DMS79 treated with DMSO at 0.1 percent for 48 hours (cell line): ENCODE measurements around the gene PRKAR1A.
"Not testable (repeated sequence)": the region's sequence is repeated elsewhere in the genome, so short reads cannot be mapped to it uniquely, and the experiment has no call there.

Experiments
- DNase-seq: peaks from one replicate; lab custom pipeline; 2025; lab: John Stamatoyannopoulos, UW

Gene PRKAR1A

DNA sequence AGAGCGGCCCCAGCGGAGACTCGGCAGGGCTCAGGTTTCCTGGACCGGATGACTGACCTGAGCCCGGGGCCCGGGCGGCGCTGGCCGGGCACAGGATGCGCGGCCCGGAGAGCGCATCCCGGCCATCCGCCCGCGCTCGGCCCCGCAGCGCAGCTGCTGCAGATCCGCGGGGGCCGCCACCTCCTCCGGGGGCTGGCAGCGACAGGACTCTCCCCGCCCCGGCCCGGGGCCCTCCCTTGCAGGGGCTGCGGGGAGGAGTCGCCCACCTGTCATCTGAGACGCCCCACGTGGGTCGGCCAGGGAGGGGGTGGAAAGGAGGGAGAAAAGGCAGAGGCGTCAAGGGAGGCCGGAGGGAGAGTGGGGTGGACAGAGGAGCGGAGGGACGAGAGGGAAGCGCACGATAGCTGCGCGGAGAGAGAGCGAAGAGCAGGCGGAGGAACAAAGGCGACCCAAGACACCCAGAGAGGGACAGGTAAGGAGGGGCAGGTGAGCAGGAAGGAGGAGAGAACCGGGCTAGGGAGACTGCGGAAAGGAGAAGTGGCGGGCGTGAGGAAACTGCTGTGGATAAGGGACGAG, 471 bp upstream of the PRKAR1A start:
- DNase-seq: peak; percentile 58

DNA sequence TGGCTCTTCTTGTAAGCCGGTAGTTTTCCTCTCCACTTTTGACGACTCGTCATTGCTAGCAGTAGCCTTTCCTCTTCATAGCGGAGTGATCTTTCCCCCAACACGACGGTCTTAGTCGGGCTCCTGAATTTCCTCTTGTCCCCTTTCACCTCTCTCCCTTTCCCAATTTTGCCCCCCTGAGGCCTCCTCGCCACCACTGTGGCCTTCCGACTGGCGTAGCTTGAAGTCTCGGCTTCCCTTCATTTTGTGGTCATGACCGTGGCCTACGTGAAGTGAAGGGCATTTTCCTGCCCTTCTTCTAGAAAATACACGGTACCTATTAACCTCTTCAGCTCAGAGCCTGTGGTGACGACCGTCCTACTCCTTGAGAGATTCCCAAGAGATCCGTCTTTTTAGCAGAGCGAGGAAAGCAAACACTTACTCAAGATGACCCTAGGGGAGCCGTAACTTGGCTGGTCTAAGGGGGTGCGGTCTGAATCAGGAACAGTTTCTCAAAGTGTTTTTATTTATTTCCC, 787 bp downstream of the PRKAR1A start:
- peak; percentile 63 for DNase-seq

DNA sequence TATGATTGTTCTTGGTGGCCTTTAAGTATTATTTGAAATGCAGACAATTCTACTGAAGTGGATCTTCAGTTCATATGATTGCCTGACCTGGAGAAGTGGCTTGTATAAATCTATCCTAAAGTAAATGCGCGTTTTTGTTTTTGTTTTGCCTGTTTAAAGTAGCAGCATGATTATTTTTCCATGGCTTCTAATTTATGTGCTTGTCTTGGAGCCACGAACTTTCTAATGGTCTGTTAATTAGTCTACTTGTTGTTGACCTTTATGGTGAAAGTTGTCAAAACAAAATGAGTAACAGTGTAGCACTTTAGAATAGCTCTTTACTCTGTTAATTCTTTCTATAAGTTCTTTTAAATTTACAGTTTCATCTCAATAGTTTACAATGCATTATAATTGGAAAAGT, 1.7 kb downstream of the PRKAR1A start:
- no peak for DNase-seq

DNA sequence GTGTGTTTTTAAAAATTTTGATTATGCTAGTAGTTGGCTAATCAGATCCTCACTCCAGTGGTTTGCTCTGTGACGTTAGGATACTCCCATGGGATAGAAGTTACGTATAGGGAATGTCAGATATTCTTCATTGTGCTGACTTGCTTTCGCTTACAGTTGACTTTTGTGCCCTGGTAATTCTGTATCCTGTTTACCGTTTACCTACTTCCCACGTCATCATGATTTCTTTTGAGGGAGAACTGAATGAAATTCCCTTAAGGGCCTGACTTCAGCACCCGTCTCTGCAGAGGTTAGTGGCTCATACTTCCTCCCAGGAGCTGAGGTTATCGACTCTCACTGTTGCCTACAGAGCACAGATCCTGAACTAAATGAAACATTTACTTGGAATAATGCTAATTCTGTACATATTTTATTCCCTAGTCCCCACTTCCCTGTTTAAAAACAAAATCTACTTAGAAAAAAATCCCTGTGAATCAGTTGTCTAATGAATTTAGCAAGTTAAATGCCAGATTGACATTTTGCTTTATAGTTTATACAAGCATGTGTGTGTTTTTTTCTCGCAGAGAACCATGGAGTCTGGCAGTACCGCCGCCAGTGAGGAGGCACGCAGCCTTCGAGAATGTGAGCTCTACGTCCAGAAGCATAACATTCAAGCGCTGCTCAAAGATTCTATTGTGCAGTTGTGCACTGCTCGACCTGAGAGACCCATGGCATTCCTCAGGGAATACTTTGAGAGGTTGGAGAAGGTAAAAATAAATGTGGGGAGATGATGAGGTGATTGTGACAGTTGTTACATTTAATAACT, 2.8 kb downstream of the PRKAR1A start:
- no peak for DNase-seq

DNA sequence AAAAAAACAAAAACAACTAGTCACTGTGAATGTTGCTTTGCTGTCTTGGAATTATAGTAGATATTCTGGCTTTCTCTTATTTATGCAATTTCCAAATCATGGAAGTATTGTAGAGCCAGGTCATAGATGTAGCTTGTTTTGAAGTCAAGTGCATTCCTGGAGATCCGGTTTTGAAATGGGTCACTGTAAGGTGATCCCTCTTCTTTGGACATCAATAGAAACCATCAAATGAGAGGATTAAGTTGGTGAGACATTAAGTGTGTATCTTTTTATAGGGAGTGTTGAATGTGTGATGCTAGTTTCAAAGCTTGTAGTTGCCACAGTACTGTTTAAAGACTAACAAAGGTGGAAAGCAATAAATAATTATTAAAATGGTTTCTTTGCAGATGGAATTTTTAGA, 4.5 kb downstream of the PRKAR1A start:
- no peak for DNase-seq

DNA sequence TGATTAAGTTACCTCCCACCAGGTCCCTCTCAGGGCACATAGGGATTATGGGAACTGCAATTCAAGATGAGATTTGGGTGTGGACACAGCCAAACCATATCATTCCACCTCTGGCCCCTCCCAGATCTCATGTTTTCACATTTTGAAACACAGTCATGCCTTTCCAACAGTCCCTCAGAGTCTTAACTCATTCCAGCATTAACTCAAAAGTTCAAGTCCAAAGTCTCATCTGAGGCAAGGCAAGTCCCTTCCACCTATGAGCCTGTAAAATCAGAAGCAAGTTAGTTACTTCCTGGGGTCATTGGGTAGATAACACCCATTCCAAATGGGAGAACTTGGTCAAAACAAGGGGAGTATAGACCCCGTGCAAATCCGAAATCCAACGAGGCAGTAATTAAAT, 5.4 kb downstream of the PRKAR1A start:
- DNase-seq: not testable (repeated sequence)

DNA sequence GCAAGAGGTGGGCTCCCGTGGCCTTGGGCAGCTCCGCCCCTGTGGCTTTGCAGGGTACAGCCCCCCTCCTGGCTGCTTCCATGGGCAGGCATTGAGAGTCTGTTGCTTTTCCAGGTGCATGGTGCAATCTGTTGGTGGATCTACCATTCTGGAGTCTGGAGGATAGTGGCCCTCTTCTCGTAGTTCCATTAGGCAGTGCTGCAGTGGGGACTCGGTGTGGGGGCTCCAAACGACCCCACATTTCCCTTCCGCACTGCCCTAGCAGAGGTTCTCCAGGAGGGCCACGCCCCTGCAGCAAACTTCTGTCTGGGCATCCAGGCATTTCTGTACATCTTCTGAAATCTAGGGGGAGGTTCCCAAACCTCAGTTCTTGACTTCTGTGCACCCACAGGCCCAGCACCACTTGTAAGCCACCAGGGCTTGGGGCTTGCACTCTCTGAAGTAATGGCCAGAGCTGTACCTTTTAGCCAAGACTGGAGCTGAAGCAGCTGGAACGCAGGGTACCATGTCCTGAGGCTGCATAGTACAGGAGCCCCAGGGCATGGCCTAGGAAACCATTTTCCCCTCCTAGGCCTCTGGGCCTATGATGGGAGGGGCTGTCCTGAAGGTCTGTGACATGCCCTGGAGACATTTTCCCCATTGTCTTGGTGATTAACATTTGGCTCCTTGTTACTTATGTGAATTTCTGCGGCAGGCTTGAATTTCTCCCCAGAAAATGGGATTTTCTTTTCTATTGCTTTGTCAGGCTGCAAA, 6.0 kb downstream of the PRKAR1A start:
- DNase-seq: no peak

DNA sequence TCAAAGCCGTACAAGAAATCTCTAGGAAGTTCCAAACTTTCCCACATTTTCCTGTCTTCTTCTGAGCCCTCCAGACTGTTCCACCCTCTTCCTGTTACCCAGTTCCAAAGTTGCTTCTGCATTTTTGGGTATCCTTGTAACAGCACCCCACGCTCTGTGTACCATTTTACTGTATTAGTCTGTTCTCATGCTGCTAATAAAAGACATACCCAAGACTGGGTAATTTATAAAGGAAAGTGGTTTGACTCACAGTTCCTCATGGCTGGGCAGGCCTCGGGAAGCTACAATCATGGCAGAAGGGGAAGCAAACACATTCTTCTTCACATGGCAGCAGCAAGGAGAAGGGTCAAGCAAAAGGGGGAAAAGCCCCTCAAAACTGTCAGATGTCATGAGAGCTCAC, 6.8 kb downstream of the PRKAR1A start:
- not testable (repeated sequence) for DNase-seq

DNA sequence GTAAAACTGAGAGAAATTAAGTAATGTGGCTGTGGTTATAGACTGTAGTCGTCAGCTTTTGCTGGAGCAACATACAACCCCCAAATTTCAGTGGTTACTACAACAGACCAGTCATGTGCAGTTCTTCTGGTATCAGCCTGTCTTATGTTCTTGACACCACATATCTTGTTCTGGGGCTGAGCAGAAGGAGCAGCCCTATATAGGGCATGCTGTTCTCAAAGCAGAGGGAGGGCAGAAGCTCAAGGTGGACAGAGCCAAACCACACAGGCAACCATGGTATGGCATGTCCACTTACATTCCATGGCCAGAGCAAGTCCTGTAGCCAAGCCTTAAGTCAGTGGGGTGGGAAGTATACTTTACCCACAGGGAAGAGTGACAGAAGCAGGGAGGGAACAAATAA, 7.7 kb downstream of the PRKAR1A start:
- DNase-seq: no peak

DNA sequence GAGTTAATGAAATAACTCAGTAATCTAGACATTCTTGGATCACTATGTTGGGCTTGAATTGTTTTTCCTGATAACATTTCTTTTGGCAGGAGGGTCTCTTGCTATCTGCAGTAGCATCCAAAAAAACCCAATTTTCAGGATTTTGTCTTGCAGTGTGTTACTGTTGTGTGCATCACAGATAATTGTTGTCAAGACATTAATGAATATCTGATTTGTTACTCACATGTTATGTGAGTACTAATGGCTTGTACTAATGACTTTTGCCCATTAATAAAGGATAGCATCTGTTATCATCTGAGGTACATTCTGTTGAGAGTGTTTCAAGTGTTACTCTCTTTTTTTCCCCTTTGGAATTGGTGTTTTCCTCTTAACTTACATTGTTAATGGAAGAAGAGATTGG, 10.0 kb downstream of the PRKAR1A start:
- DNase-seq: no peak

DNA sequence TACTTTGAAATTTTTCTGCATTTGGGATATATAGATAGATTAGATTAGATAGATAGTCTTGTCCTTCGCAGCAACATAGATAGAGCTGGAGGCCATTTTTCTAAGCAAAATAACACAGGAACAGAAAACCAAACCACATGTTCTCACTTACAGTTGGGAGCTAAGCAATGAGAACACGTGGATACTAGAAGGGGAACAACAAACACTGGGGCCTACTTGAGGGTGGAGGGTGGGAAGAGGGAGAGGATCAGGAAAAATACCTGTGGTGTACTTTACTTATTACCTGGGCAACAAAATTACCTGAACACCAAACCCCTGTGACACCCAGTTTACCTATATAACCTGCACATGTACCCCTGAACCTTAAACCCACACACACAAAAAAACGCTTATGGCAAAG, 14.3 kb downstream of the PRKAR1A start:
- DNase-seq: no peak

DNA sequence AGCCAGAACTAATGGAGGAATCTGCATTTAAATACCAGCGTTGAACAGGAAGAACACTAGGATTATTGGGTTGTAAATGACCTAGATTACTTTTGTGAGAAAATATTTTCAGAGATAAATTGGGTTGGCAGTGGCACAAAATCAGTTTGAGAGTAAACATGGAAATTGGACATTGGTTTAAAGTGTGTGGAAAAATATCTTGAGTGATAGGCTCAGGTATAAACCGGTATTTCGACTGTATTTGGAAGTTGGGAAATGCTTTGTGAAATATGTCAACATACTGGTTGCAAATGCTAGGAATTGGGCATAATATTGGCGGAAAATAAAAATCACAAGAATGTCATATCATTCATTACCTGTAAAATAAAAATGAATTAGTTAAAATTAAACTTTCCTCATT, 15.1 kb downstream of the PRKAR1A start:
- DNase-seq: no peak

DNA sequence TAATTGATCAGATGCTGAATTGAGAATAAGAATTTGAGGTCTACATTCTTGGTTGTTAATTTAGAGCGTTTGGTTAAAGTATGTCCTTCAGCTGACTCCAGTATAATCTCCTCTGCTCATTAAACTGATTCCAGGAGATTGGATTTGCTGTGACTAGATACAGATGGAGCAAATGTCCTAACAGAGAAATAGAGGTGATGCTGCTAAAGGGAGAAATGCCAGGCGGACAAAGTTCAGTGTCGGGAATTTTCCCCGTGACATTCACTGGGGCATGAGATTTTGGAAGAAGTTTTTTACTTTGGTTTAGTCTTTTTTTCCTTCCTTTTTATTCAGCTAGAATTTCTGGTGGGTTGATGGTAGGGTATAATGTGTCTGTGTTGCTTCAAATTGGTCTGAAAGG, 19.0 kb downstream of the PRKAR1A start:
- DNase-seq: no peak

DNA sequence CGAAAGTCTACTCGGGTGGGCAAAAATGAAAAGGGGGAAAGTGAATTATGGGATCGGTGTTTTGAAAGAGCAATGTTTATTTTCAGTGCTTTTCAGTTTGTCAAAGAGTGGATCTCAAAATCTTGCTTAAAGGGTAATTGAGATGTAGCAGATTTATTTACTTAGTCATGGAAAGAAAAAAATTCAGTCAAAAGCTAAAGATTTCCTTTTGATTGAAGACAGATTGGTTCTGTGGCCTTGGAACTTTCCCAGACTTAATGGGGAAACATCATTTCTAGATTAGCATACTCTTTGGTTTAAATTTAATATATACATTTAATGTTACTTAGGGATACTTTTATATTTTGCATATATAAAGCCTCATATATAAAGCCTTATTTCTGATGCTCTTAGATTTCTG, 20.6 kb downstream of the PRKAR1A start:
- DNase-seq: no peak

DNA sequence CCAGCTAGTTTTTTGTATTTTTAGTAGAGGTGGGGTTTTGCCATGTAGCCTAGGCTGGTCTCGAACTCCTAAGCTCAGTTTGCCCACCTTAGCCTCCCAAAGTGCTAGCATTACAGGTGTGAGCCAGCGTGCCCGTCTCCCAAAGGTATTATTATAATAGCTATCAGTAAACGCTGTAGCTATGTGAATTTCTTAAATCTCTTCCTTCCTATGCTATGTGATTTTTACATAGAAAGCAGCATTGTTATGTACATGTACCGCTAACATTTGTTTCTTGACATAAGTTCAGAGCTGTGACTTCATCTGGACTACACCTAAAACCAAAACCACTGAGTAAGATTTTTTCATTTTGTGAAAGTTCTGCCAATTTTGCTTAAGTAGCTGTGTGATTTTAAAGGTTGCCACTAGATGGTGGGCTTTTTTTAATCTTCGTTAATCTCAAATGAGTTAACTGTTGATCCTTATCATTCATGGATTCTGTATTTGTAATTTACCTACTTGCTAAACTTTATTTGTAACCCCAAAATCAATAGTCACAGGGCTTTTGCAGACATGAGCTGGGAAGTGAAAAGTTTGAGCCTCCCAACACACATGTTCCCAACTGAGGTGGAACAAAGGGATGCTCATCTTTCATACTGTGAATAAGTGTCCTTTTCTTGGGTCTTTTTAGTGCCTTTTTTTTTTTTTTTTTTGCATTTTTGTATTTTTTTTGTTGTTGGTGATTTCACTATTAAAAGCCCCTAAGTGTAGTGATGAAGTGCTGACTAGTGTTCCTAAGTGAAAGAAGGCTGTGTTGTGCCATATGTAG, 21.9 kb downstream of the PRKAR1A start:
- no peak for DNase-seq

DNA sequence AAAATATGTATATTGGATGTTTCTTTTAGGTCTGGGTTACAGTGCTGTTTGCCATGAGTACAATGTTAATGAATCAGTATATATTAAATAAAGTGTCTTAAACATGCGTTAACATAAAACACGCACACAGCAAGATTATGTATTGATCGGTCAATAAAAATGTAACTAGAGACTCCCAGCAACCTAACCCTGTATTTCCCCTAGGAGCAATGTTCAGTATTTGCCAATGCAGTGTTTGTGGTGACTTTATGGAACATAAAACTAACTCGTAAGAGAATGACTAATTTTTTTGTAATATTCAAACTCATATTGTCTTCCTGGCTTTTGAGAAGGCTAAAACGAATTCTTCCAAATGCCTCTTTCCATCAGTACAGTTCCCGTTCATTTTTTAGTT, 22.5 kb downstream of the PRKAR1A start:
- DNase-seq: no peak

DNA sequence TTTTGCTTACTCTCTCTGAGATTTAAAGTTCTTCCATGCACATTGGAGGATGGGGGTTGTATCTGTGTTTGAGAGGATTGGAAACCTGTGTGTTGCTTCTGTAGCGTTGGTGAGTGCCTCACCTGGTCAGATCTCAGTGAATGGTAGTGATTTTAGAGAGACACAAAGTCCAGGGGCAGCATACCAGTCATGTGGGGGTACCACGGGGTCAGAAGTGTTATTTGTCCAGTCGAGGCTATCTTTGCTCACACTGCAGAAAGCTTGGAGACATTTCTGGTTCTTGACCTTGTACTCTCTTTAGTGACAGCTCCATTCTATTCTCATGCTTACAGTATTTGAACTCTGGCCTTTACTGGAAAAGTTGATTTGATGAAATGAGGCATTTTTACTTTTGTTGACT, 23.7 kb downstream of the PRKAR1A start:
- no peak for DNase-seq

DNA sequence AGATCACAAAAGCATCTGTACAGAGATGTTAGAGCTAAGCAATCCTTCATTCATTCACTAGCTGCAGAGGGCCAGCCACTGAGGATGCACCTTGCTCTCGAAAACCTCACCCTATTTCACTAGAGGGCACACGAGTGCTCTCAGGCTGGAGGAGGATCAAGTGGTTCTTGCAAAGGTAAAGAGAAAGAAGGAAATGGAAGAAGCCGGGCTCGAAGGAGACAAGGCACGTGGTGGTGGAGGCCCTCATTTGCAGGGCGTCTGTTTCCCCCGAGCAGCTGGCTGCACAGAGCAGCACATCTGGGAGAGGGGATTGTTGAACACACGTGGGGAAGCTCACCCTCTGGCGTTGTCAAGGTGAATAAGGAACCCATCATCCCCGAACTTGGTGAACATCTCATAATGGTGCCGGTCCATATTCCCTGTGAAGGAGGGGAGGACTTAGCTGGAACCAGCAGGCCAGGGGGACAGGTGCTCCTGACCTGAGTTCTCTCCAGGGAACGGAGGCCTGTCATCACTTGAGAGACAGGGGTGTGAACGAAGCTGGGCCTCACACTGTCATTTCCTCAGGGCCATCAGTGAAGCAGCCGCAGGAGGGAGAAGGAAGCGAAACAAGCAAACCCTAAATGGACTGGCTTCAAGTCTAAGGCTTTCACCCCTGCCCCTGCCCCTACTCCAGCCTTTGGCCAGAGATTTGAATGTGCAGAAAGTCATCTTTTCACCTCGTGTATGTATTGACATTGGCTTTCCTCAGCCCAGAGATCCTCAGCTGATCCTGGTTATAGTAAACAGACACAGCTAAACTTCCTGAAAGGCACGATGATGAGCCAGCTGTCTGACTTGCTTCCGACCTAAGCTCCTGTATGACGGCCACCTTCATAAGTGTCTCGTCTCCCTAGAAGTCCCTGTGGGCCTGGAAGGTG, 27.6 kb downstream of the PRKAR1A start:
- no peak for DNase-seq

DNA sequence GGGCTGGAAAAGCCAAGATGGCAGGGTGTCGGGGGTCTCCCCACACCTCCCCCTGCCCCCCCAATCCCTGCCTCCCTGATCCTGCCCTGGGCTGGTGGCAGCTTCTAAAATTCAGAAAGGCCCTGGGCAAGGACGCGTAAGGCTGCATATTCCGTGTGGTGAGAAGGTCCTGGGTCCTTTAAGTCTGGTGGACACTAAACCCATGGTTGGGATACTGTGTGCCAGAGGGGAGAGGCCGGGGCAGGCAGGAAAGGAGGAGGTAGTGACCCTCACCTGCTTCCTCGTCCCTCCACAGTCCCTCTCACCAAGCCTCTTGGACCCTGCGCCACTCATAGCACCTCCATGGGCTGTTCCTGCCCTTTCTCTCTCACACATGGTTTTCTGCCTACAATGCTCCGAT, 28.8 kb downstream of the PRKAR1A start:
- no peak for DNase-seq

DNA sequence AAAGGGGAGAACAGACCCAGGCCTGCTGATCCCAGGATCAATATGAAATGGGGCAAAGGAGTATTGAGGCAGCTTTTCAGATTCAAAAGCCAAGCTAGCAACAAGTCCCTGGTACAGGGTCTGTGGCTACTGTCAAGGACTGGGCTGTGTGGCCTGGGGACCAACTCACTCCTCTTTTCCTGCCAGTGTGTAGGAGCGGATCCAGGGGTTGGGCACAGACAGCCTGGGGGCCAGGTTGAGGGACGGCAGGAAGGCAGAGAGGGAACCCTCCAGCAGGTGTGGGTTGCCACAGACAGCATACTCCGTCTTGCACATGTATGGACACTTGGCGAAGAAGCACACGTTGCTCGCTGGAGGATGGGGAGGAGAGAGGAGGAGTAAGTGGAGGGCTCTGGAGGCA, 29.6 kb downstream of the PRKAR1A start:
- DNase-seq: no peak
